Activated CD8-positive, alpha-beta memory T cell treated with anti-CD3 and anti-CD28 coated beads, Interleukin-2, amount 50 U/mL, for 24 hours (primary cell): ENCODE measurements around the gene CLDN18.

Source experiments
- DNase-seq: peaks from one replicate; pipeline ENCODE4 v3.0.0-alpha.2; 2020; ENCODE audit errors: extremely low read depth

CLDN18 gene

GRCh38 chr3:138009476-138010272 is at the start of gene CLDN18:
TSS of gene CLDN18 (plus strand) at chr3:138010165. CDS start at chr3:138010226, 61 bp downstream.
- DNase-seq, result no peak

GRCh38 chr3:137962251-137962650 is 47.7 kb upstream of the CLDN18 start:
- no peak for DNase-seq

GRCh38 chr3:137963463-137963862 is 46.5 kb upstream of the CLDN18 start:
- DNase-seq, result no peak

- DNase-seq, result peak; percentile 9
These were observed 38.8 kb upstream of the CLDN18 start for GRCh38 chr3:137970914-137971831.

- no peak for DNase-seq
These were observed 37.6 kb upstream of the CLDN18 start for GRCh38 chr3:137972396-137972795.

GRCh38 chr3:137978328-137978727 is 31.6 kb upstream of the CLDN18 start:
- no peak for DNase-seq

GRCh38 chr3:137987723-137988122 is 22.2 kb upstream of the CLDN18 start:
- no peak for DNase-seq

- DNase-seq, result no peak
These were observed 21.8 kb upstream of the CLDN18 start for GRCh38 chr3:137988152-137988551.

GRCh38 chr3:137988982-137989381 is 21.0 kb upstream of the CLDN18 start:
- no peak for DNase-seq

- no peak for DNase-seq
These were observed 19.5 kb upstream of the CLDN18 start for GRCh38 chr3:137990427-137990826.

GRCh38 chr3:137992592-137992991 is 17.4 kb upstream of the CLDN18 start:
- no peak for DNase-seq

GRCh38 chr3:137998121-137999042 is 11.6 kb upstream of the CLDN18 start:
- no peak for DNase-seq

GRCh38 chr3:138003069-138003468 is 6.9 kb upstream of the CLDN18 start:
- no peak for DNase-seq

- no peak for DNase-seq
These were observed 4.3 kb upstream of the CLDN18 start for GRCh38 chr3:138005627-138006026.

- no peak for DNase-seq
These were observed 2.1 kb upstream of the CLDN18 start for GRCh38 chr3:138007898-138008297.

GRCh38 chr3:138010273-138010590 is 267 bp downstream of the CLDN18 start:
- DNase-seq, result no peak

- no peak for DNase-seq
These were observed 1.8 kb downstream of the CLDN18 start for GRCh38 chr3:138011722-138012121.

GRCh38 chr3:138012526-138012925 is 2.6 kb downstream of the CLDN18 start:
- no peak for DNase-seq

- no peak for DNase-seq
These were observed 6.1 kb downstream of the CLDN18 start for GRCh38 chr3:138016065-138016464.

- no peak for DNase-seq
These were observed 9.5 kb downstream of the CLDN18 start for GRCh38 chr3:138019281-138020069.

GRCh38 chr3:138023754-138024153 is 13.8 kb downstream of the CLDN18 start:
- no peak for DNase-seq
